Activated CD8-positive, alpha-beta memory T cell treated with anti-CD3 and anti-CD28 coated beads for 4 hours (primary cell): ENCODE data around the gene IQSEC1.

Source experiments
- DNase-seq, 2 donors: peaks; one replicate each; pipeline ENCODE4 v3.0.0-alpha.2; 2020; ENCODE audit warnings: low read depth in 2 of 2

Gene IQSEC1

DNA sequence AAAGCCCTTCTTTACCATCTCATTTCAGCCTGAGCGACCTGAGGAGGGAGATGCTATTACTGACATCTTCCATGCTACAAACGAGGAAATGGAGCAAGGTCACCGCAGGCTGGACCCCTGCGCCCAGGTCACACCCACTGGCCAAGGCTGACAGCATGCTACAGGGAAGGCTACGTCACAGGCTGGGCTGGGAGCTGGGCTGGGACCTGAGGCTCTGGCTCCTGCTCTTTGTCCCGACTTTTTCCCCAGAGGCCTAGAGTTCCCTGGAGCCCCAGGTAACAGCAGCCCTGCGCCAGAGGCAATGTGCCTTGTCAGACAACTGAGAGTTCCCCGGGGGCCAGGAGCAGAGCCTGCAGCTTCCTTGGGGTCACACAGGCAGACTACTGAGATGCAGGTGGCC is 87.2 kb downstream of the IQSEC1 start:
- no peak for DNase-seq

DNA sequence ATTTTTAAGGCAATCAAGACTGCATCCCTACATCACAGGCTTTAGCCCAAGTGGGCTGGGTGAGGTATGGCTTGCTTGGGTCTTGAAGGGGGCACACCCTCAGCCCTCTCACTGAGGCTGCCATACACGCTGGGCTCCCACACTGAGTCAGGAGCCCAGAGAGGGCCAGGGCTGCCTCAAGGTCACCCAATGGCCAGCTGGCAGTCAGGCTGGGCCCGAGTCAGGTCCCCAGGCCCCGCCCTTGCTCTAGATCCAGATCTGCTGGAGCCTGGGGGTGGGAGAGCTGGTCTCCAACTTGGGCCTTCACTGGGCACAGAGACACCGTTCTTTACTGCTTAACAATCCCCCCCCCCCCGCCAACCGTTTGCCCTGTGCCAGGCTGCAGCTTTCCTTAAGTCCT is 88.1 kb downstream of the IQSEC1 start:
- DNase-seq: no peak

DNA sequence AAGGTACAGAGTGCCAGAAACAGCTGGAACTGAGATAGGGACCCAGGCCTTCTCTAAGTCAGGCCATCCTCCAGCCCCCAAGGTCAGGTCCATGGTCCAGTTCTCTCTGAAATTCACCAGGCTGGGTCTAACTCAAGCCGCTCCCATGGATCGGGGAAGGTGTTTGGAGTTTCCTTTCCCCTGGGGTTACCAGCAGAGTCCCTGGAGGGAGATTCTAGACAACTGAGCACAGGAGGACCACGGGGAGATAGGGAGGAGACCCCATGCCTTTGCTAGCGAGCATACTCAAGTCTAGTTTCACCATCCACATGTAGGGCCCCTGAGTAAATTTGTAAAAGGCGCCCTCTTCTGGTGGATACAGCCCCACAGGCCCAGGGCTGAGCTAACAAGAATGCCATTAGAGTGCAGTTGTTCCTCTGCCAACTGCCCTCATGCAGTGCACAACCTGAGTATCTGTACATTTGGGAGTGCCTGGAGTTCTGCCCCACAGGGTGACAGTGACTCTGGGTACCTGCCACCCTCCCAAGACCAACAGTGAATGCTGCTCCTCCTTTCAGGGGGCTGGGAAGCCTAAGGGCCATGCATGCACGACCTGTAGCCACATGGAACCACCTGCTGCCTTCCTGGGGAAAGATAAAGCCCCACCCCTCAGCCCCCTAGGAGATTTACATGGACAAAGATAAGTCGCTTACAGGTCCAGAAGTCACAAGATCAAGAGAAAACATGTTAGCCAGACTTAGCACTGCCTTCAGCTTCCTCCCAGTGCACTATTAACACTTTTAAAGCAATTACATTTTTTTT is 89.0 kb downstream of the IQSEC1 start:
- peak in 1 of 2 donors; percentile 33 for DNase-seq

DNA sequence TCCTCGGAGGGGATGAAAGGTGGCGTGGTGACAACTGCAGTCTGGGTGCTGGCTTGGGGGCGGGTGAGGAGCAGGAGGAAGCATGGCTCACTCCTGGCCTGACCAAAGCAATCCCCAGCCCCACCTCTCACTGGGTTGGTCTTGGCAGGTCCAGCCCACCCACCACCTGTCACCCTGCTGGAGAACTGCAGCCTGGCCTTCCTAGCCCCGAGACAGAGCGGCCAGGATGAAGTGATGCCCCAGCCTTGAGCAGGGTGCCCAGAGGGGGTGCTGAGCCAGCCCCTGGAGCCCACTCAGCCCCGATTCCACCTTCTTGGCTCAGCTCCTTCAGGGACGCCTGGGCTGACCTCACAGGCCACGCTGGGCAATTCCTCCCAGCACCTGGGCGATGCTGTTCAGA is 89.9 kb downstream of the IQSEC1 start:
- DNase-seq: no peak

DNA sequence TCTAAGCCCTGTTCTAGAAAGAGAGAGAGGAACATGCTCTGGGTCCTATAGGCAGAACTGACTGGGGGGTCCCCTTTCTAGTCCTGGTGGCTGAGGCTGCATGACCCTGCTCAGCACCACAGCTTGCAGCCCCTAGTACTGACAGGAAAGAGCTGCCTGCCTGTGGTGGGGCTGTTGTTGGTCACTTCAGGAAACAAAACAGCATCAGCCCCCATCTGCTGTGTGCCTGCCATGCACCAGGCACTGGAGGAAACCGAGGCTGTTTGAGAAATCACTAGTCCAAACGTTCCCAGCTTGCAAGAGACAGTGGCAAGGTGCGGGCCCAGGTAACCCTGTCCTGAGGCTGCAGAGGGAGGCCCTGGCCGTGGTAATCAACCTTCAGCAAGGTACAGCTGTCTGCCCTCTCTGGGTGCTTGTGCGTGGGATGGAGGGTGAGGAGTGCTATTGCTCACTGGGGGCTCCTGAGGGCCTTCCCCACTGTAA is 90.6 kb downstream of the IQSEC1 start:
- DNase-seq: no peak

DNA sequence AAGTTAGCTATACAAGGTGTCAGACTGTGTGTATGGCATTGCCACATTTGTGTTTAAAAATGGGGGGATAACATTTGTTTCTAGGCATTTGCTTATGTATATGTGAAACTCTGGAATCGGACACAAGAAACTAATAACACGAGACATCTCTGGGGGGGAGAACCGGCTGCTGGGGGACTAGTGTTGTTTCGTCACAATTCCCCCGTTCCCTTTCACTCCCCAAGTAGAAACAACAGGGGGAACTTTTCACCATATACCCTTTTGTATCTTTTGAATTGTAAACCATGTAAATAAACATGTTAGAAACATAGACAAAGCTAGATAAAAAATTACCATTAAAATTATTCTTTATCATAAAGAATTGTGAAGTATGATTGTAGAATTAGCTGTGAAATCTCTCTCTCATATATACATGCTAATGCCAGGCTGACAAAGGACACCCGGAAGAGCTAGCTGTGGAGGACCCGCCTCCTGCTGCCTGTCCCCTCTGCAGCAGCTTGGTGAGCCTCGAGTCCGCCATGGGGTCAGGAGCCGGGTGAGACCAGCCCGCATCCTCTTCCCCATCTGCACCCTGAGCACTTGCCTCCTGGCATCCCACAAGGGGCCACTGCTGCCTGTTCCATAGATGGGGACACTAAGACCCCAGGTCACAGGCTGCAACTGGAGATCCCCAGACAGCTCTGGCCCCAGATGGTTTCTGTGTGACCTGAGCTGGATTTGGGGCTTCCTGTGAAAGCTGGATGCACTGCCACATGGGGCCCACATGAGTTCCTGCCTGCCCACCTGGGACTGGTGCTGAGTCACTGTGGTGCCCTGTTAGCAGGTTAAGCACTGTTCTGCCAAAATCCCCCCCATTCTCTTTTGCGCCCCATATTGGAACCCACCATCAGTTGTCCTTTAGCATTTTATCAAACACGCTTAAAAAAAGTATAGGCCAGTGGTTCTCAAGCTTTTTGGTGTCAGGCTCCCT is 91.6 kb downstream of the IQSEC1 start:
- DNase-seq: no peak

DNA sequence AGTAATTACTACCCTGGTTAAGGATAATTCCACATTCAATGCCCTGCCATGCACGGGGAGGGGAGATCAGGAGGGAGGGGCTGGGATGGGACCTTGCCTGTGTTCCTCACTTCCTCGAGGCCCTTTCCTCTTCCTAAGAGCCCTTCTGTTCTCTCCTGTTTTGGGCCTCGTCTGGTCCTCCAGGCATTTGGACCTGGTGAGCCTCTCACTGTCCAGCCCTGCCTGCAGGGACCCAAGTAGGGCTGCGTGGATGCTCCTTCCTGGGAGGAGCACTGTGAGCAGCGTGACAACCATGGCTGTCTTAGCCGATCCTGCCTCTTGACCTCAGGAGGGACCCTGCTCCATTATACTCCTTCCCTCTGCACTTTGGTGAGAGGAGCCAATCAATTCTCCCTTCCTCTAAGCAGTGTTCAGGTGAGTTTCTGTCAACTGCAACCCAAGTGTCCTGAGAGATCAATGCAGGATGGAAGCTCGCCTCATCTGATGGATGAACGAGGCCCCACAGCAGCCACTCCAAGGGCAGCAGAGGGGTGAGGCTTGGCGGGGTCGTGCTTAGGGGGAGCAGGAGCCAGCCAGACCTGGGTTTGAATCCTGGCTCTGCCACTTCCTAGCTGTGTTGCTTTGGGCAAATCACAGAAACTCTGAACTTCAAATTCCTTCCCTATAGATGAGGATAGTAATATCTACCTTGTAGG is 92.5 kb downstream of the IQSEC1 start:
- no peak for DNase-seq

DNA sequence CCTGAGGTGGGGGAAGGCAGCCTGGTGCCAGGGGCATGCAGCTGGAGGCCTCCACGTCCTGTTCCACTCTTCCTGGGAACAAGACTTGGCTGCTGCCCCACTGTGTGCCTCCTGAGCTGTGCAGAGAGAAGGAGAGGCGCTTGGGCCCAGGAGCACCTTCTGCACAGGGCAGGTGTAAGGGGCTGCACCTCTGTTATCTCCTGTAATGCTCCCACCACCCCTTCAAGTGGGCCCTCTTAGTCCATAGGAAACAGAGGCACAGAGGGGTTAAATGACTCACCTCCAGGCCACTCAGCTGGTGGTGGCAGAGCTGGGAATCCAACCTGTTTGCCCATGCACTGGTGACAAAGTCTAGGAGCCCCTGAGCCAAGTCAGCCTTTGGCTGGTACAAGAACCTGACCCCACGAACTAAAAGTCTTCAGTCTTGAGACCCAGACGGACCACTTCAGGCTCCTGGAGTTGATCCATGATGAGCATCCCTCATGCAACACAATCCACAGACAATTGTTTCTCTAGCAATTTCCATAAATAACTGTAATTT is 93.2 kb downstream of the IQSEC1 start:
- no peak for DNase-seq

DNA sequence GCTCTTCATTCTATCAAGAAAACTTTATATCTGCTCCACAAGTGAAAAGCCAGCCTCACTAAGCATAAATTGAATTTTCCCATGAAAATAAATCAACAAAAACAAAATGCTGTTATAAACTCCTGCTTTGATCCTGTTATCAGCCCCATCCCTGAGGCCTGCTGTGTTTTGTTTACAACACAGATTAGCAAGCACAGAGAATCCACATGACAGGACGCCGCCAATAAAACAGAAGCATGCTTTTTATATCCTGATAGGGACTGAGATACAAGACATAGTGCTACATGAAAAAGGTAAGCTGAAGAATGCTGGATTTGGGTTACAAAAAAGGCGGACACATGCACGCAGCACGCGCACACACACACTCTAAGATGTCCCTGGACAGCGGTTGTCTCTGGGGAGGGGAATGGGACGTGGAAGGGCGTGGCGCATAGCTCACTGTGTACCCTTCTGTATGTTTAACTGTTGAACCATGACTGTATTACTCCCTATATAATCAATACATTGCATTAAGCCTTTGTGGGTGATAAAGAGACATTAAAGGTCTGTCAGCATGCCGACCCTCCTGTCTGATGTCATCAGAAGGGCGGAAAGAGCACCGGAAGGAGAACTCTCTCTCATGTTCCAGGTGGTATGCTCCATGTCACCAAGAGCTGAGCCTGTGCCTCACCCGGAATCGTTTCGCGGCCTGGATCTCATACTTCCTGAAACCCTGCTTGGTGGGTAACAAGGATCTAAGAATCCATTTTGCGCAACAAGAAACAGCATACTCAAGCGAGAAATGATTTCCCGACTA is 93.9 kb downstream of the IQSEC1 start:
- DNase-seq: no peak

DNA sequence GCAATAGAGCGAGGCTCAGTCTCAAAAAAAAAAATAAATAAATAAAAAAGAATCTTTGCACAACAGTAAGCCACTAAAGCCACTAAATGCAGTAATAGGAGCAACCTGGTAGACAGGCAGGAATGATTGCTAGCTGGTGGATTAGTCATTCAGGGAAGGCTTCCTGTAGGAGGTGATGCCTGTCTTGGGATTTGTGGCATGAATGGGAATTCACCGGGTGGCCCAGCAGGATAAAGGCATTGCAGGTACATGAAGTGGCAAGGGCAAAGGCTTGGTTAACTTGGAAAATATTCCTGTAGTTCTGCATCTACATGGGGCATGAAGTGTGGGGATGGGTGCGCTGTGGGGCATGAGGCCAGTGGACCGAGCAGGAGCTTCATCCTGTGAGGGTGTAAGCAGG is 94.5 kb downstream of the IQSEC1 start:
- no peak for DNase-seq

DNA sequence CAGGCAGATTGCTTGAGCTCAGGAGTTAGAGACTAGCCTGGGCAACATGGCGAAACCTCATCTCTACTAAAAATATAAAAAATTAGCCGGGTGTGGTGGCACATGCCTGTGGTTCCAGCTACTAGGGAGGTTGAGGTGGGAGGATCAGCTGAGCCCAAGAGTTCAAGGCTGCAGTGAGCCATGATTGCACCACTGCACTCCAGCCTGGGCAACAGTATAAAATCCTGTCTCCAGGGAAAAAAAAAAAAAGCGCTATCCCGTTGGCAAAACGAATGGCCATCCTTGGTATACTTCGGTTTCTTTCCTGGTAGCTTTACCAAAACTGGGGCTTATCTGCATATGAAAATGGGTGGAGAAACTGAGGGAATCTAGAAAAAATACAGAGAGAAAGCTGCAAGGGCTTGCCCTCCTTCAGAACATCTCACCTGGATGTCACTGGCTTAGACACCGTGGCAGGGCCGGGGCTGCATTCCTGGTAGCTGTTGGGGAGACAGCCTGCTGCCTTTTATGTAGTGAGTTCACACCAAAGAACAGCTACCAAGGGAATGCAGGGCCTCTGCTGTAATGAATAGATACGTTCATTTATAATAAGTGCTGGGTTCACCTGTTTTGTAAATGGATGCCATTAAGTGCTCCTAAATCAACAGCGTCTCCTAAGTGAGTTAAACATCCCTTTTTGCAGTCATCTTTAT is 96.0 kb downstream of the IQSEC1 start:
- DNase-seq: no peak

DNA sequence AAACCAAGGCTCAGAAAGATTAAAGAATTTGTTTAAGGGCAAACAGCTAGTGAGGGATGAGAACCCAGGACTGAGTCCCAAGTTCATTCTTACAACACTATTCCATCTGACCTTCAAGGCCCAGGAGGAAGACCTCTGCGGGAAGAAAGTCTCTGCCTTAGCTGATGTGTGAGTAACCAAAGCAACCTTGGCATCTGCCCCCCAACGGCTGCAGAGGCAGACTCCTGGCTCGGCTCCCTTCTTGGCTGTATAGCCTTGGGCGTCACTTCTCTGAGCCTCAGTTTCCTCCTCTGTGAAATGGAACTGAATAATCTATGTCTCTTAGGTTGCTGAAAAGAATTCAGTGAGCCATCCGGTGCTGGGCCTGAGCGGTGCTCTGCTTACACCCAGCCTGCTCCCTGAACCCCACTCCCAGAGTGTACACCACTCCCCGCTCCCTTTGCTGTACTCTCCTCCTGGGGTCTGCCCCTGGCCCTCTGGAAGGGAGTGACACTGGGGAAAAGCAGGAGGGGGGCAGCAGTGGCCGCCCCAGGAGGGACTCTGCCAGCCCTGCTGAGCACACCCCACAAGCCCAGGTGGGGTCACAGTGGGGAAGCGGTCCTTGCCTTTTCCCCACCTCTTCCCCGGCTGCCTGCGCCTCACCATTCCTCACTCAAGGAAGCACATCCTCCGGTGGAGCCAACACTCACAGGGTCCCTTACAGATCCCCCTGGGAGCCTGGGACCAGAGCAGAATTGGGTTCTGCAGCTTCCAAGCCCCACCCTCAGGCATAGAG is 97.3 kb downstream of the IQSEC1 start:
- no peak for DNase-seq

DNA sequence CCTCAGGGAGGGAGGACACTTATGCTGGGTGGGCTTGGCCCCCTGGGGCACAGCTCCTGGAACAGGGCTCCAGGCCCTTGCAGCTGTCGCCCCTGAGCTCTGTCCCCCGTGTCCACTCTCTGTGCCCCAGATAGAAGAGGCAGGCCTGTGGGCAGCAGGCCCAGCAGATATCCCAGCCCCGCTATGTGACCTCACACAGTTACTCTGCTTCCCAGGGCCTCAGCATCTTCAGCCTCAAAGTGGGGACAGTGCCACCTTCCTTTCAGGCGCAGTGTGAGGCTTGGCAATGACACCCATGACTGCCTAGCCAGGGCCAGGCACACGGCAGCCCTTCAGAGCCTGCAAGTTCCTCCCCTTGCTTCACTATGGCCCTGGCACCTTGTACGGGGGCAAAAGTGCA is 98.4 kb downstream of the IQSEC1 start:
- no peak for DNase-seq

DNA sequence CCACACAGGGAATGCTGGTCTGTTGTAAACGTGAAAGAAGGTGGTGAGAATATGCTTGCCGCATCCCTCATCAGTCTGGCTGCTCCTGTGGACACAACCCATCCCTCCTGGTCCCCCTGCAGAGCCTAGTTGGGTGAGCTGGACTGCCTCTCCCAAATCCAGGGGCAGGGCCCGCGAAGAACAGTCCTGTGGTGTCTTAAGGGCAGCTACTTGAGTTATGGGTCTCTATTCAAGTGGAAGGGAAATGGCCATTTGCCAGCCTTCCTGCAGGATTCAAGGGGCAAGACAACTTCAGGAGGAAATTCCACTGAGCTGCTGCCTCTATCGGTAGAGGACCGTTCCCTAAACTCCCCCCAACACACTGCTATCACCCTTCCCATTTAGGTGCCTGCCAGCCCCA is 98.9 kb downstream of the IQSEC1 start:
- DNase-seq: no peak

DNA sequence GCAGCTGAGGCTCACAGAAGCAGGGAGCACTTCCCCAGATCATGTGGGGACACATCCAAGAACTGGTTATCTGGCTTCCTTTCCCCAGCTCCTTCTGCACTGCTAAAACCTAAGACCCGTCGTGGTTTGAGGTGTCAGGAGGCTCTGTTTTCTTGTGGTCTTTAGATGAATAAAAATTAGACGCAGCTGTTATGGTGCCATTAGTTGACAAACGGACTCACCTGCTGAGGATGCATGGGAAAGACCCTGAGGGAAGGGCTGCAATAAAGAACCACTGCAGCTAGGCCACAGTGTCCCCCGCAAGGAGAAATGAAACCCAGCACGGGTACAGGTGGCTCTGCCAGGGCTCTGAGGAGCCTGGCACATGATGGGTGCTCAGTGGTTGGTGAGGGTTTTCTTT is 99.4 kb downstream of the IQSEC1 start:
- no peak for DNase-seq

DNA sequence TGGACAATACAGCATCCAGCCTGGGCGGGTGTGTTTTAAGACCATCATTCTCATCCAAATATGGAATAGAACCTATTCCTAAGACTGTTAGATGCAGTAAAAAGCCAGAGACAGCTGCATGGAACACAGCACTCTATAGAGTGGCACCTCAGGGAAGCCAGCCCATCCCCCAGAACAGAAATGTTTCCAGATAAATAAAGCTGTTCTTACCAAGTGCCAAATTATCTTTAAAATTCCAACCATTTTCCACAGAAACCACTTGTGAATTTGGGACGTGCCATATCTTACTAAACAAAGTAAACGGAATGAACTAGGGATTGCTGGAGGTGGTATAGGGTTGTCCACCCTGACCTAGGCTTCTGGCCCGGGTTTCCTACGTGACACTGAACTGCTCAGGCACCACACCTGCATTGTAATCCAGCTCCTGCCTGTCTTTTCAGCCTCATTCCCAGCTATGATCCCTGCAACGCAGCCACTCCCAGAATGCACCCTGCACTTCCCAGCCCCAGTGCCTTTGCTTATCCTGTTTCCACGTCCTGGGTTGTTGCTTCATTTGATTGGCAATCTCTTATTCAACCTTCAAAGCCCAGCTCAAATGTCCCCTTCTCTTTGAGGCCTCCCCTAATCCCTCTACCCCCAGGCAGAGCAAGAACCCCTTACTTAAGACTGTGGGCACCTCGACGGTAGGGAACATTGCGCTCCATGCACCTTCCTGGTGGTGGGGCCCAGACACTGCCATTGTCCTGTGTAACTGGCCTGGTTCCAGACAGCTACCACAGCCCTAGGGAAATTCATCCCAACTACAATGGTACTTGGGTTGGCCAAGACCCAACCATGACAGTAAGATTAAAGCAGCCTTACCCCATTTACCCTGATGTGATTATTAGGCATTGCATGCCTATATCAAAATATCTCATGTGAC is 100.2 kb downstream of the IQSEC1 start:
- DNase-seq: no peak

DNA sequence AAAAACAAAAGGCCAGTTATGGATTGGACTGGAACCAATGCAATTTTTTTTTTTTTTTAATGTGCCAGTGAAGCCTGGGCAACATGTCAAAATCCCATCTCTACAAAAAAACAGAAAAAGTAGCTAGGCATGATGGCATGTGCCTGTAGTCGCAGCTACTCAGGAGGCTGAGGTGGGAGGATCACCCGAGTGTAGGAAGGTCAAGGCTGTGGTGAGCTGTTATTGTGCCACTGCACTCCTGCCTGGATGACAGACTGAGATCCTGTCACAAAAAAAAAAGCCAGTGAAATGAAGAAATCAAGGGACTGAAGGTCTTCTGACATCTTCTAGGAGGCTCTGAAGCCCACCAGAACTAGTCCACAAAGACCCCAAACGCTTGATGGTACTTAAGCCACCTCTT is 101.2 kb downstream of the IQSEC1 start:
- DNase-seq: no peak

DNA sequence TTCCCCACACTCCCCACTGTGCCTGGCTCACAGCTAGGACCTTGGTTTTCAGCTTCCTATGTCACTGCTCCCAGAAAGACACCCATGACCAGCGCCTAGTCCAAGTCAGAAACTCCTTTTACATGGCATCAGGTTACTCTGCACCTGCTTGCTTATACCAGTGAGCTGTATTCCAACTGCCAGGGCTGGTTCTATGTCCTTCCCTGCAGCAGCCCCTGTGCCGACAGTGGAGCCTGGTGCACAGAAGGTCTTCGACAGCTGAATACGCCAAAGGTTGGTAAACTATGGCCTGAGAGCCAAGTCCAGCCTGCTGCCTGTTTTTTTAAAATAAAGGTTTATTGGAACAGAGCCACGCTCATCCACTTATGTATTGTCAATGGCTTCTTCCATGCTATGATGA is 102.5 kb downstream of the IQSEC1 start:
- no peak for DNase-seq

DNA sequence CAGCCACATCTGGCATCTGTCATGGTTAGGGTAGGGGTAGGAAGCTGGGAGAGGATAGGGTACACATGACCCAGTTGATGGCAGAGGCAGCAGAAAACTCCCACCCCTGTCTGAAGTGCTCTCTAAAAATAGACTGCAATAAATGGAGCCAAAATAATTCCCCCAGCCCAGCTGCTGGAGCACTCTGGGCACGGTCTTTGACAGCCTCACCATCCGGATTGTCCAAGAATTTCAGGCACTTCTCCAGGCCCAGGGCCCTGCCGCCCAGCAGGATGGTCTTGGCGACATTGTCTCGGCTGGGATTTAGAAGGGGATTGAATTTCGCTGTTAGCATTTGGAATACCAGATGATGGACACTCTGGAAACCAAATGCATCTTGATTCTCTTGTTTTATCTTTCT is 103.7 kb downstream of the IQSEC1 start:
- DNase-seq: no peak
